HG03439 (cell line): Measurements from ENCODE around the gene AQP4.

Experiments
- ATAC-seq: cut with Tn5 transposase; IDR thresholded peaks from one replicate; pipeline ENCODE4 v1.9.1; 2021; ENCODE audit warnings: mild to moderate bottlenecking, moderate library complexity; ENCODE audit not compliant: unreplicated experiment

Gene AQP4, protein sequence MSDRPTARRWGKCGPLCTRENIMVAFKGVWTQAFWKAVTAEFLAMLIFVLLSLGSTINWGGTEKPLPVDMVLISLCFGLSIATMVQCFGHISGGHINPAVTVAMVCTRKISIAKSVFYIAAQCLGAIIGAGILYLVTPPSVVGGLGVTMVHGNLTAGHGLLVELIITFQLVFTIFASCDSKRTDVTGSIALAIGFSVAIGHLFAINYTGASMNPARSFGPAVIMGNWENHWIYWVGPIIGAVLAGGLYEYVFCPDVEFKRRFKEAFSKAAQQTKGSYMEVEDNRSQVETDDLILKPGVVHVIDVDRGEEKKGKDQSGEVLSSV

DNA sequence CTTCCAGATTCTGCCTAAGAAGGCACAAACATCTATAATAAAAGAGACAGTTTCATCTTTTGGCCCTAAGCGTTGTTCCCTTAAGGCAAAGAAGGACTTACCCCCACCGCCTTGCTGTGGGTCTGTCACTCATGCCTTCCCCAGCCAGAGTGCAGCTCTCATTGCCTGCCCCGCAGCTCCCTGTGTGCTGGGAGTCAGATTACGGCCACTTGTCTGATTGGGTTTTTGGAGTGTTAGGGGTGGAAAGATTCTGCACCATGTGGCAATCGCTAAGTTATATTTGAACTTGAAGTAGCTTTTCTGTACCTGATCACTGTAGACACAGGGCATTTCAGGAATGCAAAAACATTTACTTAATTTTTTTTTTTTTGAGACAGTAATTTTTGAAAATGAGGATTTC is at the start of gene AQP4:
Gene AQP4, minus strand, starts transcription at position 151 of the 400 bp plus-strand sequence. Its CDS starts 18 bp downstream, at position 133.
- ATAC-seq: no peak

DNA sequence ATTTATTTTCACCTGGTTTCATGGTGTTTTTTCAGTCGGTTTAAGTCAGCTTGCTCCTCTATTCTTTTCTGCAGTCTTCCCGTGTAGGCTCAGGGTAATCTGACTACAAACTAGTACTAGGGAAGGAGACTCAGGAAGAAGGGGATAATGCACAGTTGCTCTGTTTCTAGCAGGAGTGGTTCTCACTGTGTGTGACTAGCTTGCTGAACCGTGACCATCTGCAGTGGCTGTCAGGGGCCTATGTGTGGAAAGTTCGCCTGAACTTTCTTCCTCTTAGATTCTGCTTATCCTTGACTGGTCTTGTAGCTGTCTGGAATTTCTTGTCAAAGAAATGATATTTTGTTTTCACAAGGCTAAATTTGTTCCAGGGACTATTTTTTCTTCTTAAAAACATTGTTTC is 46.3 kb upstream of the AQP4 start:
- ATAC-seq: no peak

DNA sequence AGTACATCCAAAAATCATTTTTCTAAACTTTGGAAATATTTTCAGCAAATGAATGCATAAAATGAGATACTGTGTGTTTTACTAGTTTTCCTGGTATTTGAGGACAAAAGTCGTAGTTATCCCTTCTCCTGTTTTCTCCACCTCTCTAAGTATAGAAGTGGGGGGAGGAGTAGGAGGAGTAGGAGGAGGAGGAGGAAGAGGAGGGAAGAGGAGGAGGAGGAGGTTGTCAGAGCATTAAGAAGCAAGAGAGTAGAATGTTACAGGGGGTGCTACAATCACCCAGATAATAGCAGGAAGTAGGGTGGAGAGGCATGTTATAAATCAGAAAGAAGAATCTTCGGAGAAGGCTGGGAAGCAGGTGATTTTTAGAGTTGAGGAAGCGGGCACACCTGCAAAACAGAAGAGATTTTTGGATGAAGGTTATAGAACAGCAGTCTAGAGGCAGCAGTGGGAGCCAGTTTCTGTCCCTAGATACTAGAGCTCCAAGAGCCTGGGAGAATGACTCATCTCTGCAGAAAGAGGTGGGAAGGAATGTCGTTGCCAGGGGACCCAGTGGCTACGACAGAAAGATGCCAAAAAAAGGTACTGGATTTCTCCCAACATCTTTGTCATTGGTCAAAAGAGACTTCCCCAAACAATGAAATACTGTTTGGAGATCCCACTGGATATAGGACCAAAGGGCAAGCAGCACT is 44.2 kb upstream of the AQP4 start:
- no peak for ATAC-seq

GRCh38 chr18:26908906-26909305 is 43.4 kb upstream of the AQP4 start:
- no peak for ATAC-seq

GRCh38 chr18:26902291-26902690 is 36.8 kb upstream of the AQP4 start:
- no peak for ATAC-seq

GRCh38 chr18:26901020-26901419 is 35.5 kb upstream of the AQP4 start:
- ATAC-seq: no peak

GRCh38 chr18:26894426-26894825 is 28.9 kb upstream of the AQP4 start:
- ATAC-seq: no peak

DNA sequence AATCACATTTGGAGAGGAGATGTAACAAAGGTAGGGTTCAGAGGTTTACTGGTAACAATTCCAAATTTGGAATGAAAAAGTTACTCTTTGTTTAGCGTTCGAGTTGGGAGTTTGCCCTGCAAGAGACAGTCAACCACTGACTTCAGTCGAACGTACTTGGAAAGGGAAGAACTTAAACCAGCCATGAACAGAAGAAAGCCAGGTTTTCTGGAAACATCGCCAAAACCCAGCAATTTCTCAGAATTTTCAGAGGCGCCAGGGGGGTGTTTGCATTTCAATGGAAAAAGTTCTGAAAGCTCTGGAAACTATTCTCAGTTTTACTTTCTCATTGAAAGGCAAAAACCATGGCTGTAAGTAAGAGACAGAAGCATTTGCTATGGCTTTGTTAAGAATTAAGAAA is 28.5 kb upstream of the AQP4 start:
- ATAC-seq: no peak

DNA sequence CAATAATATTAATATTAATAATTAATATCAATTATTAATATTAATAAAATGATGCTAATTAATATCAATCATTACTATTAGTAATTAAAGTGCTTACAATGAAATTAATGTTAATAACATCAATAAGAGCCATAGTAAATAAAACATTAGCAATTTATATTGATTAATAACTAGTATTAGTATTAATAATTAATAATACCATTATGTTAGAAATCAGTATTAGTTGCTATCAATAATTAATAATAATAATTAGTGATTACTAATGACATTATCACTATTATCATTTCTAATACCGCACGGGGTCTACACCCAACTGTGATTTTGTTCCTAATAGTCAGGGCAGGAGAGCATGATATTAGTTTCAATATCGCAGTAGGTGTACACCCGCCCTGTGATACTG is 22.8 kb upstream of the AQP4 start:
- ATAC-seq: no peak

- ATAC-seq: no peak
Observed at GRCh38 chr18:26875040-26875654, 9.6 kb upstream of the AQP4 start.

DNA sequence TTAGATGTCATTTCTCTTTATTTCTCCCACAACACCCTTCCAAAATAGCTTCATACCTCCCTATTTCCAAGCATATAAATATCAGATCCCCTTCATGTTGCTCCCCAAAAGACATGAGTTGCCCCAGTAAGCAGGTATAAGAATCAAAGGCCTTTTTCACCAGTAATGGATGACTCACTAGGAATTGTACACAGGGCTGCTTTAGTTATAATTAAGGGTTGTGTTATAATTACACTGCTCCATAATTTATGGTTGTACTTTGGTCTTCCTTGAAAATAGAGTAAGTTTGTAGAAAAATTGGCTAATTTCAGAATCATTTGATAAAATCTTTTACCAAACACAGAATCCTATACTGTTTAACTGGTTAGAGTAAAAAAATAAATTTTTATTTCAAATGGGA is 8.8 kb upstream of the AQP4 start:
- ATAC-seq: no peak

DNA sequence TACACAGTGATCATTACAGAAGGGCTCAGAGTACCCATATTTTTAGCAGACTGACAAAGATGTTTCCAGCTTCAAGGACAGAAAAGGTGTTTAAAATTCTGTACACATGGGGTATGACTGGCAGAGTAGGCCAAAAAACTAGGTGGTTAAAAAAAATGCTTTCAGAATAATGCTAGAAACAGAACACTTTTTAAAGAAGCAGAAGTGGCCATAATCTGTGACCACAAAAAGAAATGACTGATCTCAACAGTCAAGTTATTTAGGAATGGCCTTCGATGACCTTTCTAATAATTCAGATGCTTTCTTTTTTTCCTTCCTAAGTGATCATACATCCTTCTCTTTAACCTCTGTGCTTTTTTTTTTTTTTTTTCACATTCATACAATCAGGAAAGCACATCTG is 4.1 kb upstream of the AQP4 start:
- no peak for ATAC-seq

DNA sequence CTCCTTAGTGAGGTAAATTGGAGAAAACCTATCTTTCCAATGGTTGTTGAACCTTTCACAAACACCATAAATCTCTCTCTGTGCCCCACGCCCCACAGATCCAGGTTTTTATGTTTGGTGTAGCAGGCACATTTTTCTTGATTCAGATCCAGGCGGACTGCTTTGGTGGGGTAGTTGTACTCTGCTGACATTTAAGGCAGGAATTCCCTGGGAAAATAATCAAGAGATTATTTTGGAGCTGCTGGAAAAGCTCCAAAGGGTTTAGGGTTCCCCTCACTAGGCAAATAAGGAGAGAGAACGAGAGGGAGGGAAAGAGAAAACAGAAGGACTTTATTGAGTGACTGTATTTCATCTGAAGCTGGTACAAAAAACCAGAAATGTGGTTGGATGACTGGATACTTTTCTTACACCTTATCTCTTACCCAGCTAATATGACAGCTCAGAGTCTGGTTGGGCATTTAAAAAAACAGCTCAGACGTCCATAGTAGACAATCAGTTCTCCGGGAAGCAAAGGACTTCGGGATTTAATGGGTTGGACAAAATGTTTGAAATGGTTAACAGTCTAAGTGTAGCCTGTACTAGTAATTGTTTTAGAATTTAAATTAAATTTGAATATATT is 3.6 kb upstream of the AQP4 start:
- ATAC-seq: no peak

DNA sequence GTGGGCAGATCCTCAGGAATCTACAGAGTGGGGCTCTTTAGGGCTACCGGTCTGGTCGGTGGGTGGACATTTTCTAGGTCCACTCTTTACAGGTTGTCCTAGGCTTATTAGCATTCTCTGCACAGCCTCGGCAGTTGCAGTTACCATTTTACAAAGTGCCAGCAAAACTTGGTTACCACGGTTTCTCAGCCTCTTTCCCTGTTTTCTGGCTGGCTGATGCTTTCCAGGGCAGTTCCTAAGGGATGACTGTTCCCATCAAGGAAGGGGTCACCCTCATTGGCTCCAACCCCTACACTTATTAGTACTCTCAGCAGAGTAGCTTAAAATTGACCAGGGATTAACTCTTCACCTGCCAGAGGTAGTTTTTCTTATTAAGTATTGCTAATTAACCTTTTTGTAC is 2.0 kb upstream of the AQP4 start:
- ATAC-seq: no peak

DNA sequence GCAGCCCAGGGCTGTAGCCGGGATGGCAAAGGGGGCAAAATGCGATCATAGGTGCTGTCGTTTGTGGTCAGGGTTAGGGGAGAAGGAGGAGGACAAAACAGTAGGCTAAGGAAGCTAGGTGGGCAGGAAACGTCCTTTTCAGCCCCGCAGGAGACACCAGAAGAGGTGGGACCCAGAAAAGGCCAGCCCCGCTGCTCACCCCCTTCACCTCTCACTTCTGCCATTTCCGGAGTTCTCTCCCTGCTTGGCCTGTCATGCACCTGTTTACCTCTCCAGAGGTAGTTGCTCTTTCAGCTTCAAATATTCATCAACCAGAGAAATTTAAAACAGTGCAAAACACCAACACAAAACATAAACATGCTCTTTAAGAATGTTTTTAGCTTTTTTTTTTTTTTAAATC is 849 bp downstream of the AQP4 start:
- no peak for ATAC-seq

DNA sequence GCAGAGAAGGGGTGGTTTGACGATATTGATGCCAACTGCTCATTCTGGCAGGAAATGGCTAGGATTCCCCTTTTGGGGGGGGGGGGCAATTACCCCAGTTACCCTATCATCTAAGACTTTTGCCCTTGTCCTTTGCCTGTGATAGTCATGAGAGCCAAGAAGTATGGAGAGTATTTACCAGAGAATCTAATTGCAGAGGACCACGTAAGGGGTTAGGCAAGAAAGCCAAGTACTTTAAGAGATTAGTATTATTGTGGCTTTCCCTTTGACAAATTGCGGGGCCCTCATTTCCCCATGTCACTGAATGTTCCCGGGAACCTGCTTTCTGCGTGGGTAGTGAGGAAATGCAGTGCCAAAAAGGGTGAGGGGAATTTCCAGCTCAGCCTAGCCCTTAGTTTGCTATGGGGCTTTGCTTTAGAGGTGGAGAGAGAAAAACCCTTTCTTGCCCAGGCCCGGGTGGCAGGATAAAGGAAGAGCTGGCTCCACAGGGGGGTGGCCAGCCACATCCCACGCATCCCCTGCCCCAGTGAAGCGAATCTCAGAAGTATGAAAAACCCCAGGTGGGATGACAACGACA is 1.5 kb downstream of the AQP4 start:
- ATAC-seq: no peak

DNA sequence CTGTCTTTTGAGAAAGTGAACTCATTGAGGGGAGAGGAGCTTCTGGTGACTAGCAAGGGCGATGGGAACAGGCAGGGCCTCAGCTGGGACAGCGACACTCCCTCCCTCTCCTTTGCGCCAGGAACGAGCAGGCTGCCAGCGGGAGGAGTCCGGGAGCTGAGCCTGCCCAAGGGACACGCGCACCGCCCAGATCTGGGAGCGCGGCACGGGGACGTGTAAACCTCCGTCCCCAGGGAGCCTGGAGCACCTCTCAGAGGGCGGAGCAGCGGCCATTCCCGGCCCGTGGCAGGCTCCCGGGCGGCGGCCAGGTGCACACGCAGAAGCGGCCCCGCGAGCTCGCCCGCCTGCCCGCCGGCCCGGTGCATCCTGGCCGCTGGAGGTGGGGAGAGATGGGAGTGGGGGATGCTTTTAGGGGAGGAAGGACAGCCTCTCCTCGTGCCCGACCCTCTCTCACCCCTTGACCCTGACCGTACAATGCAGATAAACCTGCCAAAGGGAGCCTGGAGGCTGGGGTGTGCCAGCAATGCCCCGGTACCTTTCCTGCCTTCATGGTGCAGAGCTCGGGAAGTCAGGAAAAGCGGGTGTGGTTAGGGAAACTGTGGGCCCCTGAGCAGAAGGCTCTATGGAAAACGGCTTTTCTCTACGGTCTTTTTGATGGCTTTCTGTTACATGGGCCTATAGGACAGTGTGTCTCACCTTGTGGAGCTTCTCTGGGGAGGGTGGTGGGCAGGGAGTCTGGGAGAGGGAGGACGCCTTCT is 2.2 kb downstream of the AQP4 start:
- no peak for ATAC-seq

GRCh38 chr18:26862084-26862483 is 3.4 kb downstream of the AQP4 start:
- ATAC-seq: no peak

DNA sequence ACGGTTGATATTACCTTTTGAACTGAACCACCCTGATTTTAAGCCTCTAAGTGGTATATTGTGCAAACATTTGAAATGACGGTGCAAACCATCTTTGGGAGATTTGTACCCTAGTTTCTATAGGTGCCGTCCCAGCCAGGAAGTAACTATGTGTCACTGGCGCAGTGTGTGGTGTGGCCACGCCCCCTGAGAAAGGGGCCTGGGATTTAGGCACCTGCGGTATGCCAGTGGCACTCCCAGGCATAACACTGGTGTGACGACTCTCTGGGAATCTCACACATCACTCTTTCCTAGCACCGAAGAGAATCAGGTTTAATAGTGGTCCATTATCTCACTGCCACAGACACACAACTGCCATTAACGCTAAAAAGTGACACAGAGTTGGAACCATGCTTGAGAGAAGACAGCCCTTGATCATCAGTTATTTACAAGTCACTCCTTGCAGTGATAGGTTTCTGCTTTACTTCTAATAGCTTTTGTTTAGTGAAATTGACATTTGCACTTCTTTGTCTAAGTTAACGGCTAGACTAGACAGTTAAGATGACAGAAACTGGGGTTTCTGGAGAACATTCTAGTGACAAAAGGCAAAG is 11.1 kb downstream of the AQP4 start:
- no peak for ATAC-seq

- no peak for ATAC-seq
Observed at GRCh38 chr18:26853401-26853800, 12.1 kb downstream of the AQP4 start.
